A549 (cell line): Measurements from ENCODE around the gene PCSK7. TPM values are rescaled to one million over a fixed set of nuclear protein-coding genes. Genes with fewer than 3 reads are reported as not detected.

Experiments
- ATAC-seq, 2 experiments: fragments of 200-7000 bp in 1 of 2; fragments of >200 bp in 1 of 2; cut with Nextera tagmentation in 1 of 2; cut with Tn5 transposase in 1 of 2; 3 replicates each; pipeline versions ENCODE4 v1.8.0 to v1.9.1; 2018 to 2020; ENCODE audit warnings: mild to moderate bottlenecking in 1 of 2, moderate library complexity in 1 of 2
- CTCF ChIA-PET: fragments of 300-600 bp; sonication (Branson Sonifier 250); formaldehyde crosslinking; extraction: SDS; loops from one replicate; lab custom pipeline; 2021; ENCODE audit warnings: antibody characterized with exemption, inconsistent platforms; lab: Yijun Ruan, JAX
- POLR2A ChIA-PET: fragments of 350-600 bp; formaldehyde crosslinking; extraction: SDS; loops from one replicate; lab custom pipeline; 2021; ENCODE audit warnings: antibody characterized with exemption, inconsistent platforms; lab: Yijun Ruan, JAX
- DNase-seq, 2 experiments: peaks; one replicate each; pipeline versions ENCODE4 v3.0.0 to v3.0.0-alpha.2; 2011 to 2016; ENCODE audit warnings: low read depth in 1 of 2, low spot score in 1 of 2
- FAIRE-seq: peaks from 2 replicates; lab custom pipeline; 2011; peaks lifted over from hg19 to GRCh38; lab: Jason Lieb, UNC
- H3K27ac ChIP-seq, 2 experiments: fragments of >200 bp; sonication (Bioruptor Twin); formaldehyde crosslinking; 3 replicates each; pipeline ENCODE4 v1.5.1; 2016 to 2017
- H3K4me1 ChIP-seq: fragments of >200 bp; sonication (Bioruptor Twin); formaldehyde crosslinking; 3 replicates; pipeline ENCODE4 v1.6.1; 2016
- H3K4me2 ChIP-seq: fragments of >200 bp; sonication (Bioruptor Twin); formaldehyde crosslinking; 3 replicates; pipeline ENCODE4 v1.6.1; 2016
- H3K4me3 ChIP-seq: fragments of >200 bp; sonication (Bioruptor Twin); formaldehyde crosslinking; 3 replicates; pipeline ENCODE4 v1.5.1; 2016
- H3K9me3 ChIP-seq: fragments of >200 bp; sonication (Bioruptor Twin); formaldehyde crosslinking; 3 replicates; pipeline ENCODE4 v1.6.1; 2016
- ATOH8 ChIP-seq: fragments of 250-450 bp; sonication (Bioruptor Pico); IDR thresholded peaks from 2 replicates; pipeline ENCODE4 v1.5.0; 2020; ENCODE audit warnings: low read depth, mild to moderate bottlenecking, moderate library complexity
- BHLHE40 ChIP-seq: IDR thresholded peaks from 2 replicates; pipeline ENCODE4 v1.6.1; 2012; ENCODE audit warnings: low read depth, low read length, inconsistent platforms
- CBX8 ChIP-seq: fragments of 200-600 bp; sonication (generic); IDR thresholded peaks from 2 replicates; pipeline ENCODE4 v1.6.1; 2016
- CTCF ChIP-seq: fragments of >200 bp; sonication (Bioruptor Twin); formaldehyde crosslinking; IDR thresholded peaks from 3 replicates; pipeline ENCODE4 v1.5.1; 2016
- EHF ChIP-seq: fragments of 250-450 bp; sonication (Bioruptor Pico); IDR thresholded peaks from 2 replicates; pipeline ENCODE4 v1.5.0; 2020; ENCODE audit warnings: mild to moderate bottlenecking
- EHMT2 ChIP-seq: fragments of 200-600 bp; sonication (generic); IDR thresholded peaks from 2 replicates; pipeline ENCODE4 v1.6.1; 2016; ENCODE audit warnings: antibody characterized with exemption, low read depth, mild to moderate bottlenecking, moderate library complexity
- EP300 ChIP-seq, 2 experiments: fragments of >200 bp; sonication (Bioruptor Twin); formaldehyde crosslinking; IDR thresholded peaks; 2 replicates in 1 of 2; 3 replicates in 1 of 2; pipeline ENCODE4 v1.6.1; 2016 to 2017
- FOSB ChIP-seq: fragments of 250-450 bp; sonication (Bioruptor Pico); IDR thresholded peaks from 2 replicates; pipeline ENCODE4 v1.5.0; 2020; ENCODE audit warnings: mild to moderate bottlenecking, moderate library complexity
- GATA3 ChIP-seq: IDR thresholded peaks from 2 replicates; pipeline ENCODE4 v1.6.1; 2012; ENCODE audit warnings: borderline replicate concordance
- HDAC2 ChIP-seq: fragments of 200-600 bp; sonication (generic); IDR thresholded peaks from 2 replicates; pipeline ENCODE4 v1.6.1; 2016
- HES2 ChIP-seq: fragments of >200 bp; sonication (Bioruptor Twin); formaldehyde crosslinking; IDR thresholded peaks from 2 replicates; pipeline ENCODE4 v1.6.1; 2016
- HEYL ChIP-seq: fragments of 250-450 bp; sonication (Bioruptor Pico); IDR thresholded peaks from 2 replicates; pipeline ENCODE4 v1.8.0; 2021; ENCODE audit warnings: mild to moderate bottlenecking, moderate library complexity
- HOXB5 ChIP-seq: fragments of 250-450 bp; sonication (Bioruptor Pico); IDR thresholded peaks from 2 replicates; pipeline ENCODE4 v1.5.0; 2020; ENCODE audit warnings: mild to moderate bottlenecking, moderate library complexity
- JUN ChIP-seq, 2 experiments: fragments of >200 bp; sonication (Bioruptor Twin); formaldehyde crosslinking; IDR thresholded peaks; 2 replicates in 1 of 2; 3 replicates in 1 of 2; pipeline ENCODE4 v1.6.1; 2016 to 2017
- JUNB ChIP-seq: fragments of >200 bp; sonication (Bioruptor Twin); formaldehyde crosslinking; IDR thresholded peaks from 2 replicates; pipeline ENCODE4 v1.6.1; 2016
- KDM5A ChIP-seq: fragments of 200-600 bp; sonication (generic); IDR thresholded peaks from 2 replicates; pipeline ENCODE4 v1.6.1; 2016; ENCODE audit warnings: antibody characterized with exemption, mild to moderate bottlenecking
- MAFK ChIP-seq: fragments of 450-650 bp; IDR thresholded peaks from 2 replicates; pipeline ENCODE4 v1.6.1; 2014; ENCODE audit not compliant: partially characterized antibody
- MAX ChIP-seq: IDR thresholded peaks from 2 replicates; pipeline ENCODE4 v1.6.1; 2012
- MYC ChIP-seq: IDR thresholded peaks from 2 replicates; pipeline ENCODE4 v1.6.1; 2012; ENCODE audit warnings: mild to moderate bottlenecking, inconsistent platforms, low read length, improper control_type of control experiment, borderline replicate concordance
- NPAS2 ChIP-seq: fragments of 250-450 bp; sonication (Bioruptor Pico); IDR thresholded peaks from 2 replicates; pipeline ENCODE4 v1.8.0; 2022; ENCODE audit warnings: mild to moderate bottlenecking, moderate library complexity, borderline replicate concordance
- NR3C1 ChIP-seq: fragments of >200 bp; sonication (Bioruptor Twin); formaldehyde crosslinking; IDR thresholded peaks from 3 replicates; pipeline ENCODE4 v1.6.1; 2017
- PHF8 ChIP-seq: fragments of 200-600 bp; sonication (generic); IDR thresholded peaks from 2 replicates; pipeline ENCODE4 v1.6.1; 2016; ENCODE audit warnings: low read depth, mild to moderate bottlenecking, antibody characterized with exemption, moderate library complexity, borderline replicate concordance
- RARB ChIP-seq: fragments of 250-450 bp; sonication (Bioruptor Pico); IDR thresholded peaks from 2 replicates; pipeline ENCODE4 v1.8.0; 2021; ENCODE audit warnings: mild to moderate bottlenecking, moderate library complexity
- REST ChIP-seq: fragments of 200-600 bp; sonication (generic); IDR thresholded peaks from 2 replicates; pipeline ENCODE4 v1.6.1; 2016; ENCODE audit warnings: antibody characterized with exemption, mild to moderate bottlenecking, moderate library complexity
- RFX5 ChIP-seq: fragments of 450-650 bp; IDR thresholded peaks from 2 replicates; pipeline ENCODE4 v1.7.1; 2014; ENCODE audit warnings: antibody characterized with exemption, mild to moderate bottlenecking, moderate library complexity
- SREBF2 ChIP-seq: fragments of 450-650 bp; IDR thresholded peaks from 2 replicates; pipeline ENCODE4 v1.6.1; 2014; ENCODE audit warnings: mild to moderate bottlenecking, moderate library complexity
- TFCP2L1 ChIP-seq: fragments of 250-450 bp; sonication (Bioruptor Pico); IDR thresholded peaks from 2 replicates; pipeline ENCODE4 v1.5.0; 2021; ENCODE audit warnings: mild to moderate bottlenecking
- TP53 ChIP-seq: fragments of 250-450 bp; sonication (Bioruptor Pico); IDR thresholded peaks from 2 replicates; pipeline ENCODE4 v1.5.0; 2021; ENCODE audit warnings: mild to moderate bottlenecking, moderate library complexity
- USF2 ChIP-seq: fragments of 450-650 bp; IDR thresholded peaks from 2 replicates; pipeline ENCODE4 v1.6.1; 2014; ENCODE audit warnings: antibody characterized with exemption
- ZC3H11A ChIP-seq: fragments of 450-650 bp; IDR thresholded peaks from 2 replicates; pipeline ENCODE4 v1.6.1; 2014; ENCODE audit warnings: antibody characterized with exemption, mild to moderate bottlenecking
- ZFP36 ChIP-seq: fragments of 450-650 bp; IDR thresholded peaks from 2 replicates; pipeline ENCODE4 v1.6.1; 2014; ENCODE audit warnings: borderline replicate concordance; ENCODE audit not compliant: partially characterized antibody
- ZNF302 ChIP-seq: fragments of 250-450 bp; sonication (Bioruptor Pico); IDR thresholded peaks from 2 replicates; pipeline ENCODE4 v1.9.0; 2021; ENCODE audit warnings: inconsistent platforms, mild to moderate bottlenecking, moderate library complexity
- WGBS: methylation state at CpG from one replicate; pipeline ENCODE4 v1.1.6; 2017; ENCODE audit errors: missing lambda C conversion rate; 5-methylcytosine and 5-hydroxymethylcytosine counted together
- polyA plus RNA-seq, 4 experiments: library from polyadenylated mRNA; depleted of rRNA in 3 of 4; stranded (reverse); fragments of >200 nt; fragmentation: RNase III in 1 of 4; extraction: RNeasy Plus Mini Kit Qiagen cat#74134 plus additional on column Dnase treatment in 1 of 4; gene quantifications; 2 replicates in 3 of 4; 3 replicates in 1 of 4; pipeline ENCODE4 v1.2.3, GENCODE V29; 2011 to 2017

Gene PCSK7
- polyA plus RNA-seq, 2 of the 4 experiments (the other 2 are of a cell fraction): 9.8 to 17.8 TPM

GRCh38 chr11:117255966-117256365 is 24.1 kb upstream of the PCSK7 start:
- ChIA-PET CTCF (no interaction called here), POLR2A (no interaction called here)
- no peak overlapping the region for H3K27ac ChIP-seq
- no peak overlapping the region for H3K4me2 ChIP-seq
- FAIRE-seq: no peak
- TF ChIP-seq TP53 (CRISPR knock-in tag) (no peak), USF2 (no peak), CTCF (no peak), MAFK (no peak), HES2 (no peak), KDM5A (no peak), RARB (CRISPR knock-in tag) (no peak), FOSB (CRISPR knock-in tag) (no peak), CBX8 (no peak), ATOH8 (CRISPR knock-in tag) (no peak), EHF (no peak), JUNB (no peak), ZC3H11A (no peak), JUN (IDR thresholded peaks at IDR 0.05) (no peak), HDAC2 (no peak), PHF8 (no peak), GATA3 (no peak), NR3C1 (no peak), HOXB5 (CRISPR knock-in tag) (no peak), TFCP2L1 (no peak)
- DNase-seq: no peak
- no peak overlapping the region for H3K4me3 ChIP-seq
- H3K4me1 ChIP-seq: no peaks in the 10 kb centered on the region
- no peaks in the 10 kb centered on the region for H3K9me3 ChIP-seq
- no peak for ATAC-seq
- WGBS: 68% methylated on average over 3 of the region's 3 CpGs

GRCh38 chr11:117251506-117251905 is 19.6 kb upstream of the PCSK7 start:
- ATAC-seq (no peak), DNase-seq (no peak), FAIRE-seq (no peak)
- H3K4me1 ChIP-seq: no peaks in the 10 kb centered on the region
- no peak overlapping the region for H3K4me3 ChIP-seq
- POLR2A ChIA-PET: no interaction called here
- H3K27ac ChIP-seq: no peak overlapping the region
- no peak overlapping the region for H3K4me2 ChIP-seq
- no peaks in the 10 kb centered on the region for H3K9me3 ChIP-seq
- CTCF ChIA-PET: no interaction called here
- WGBS: 90% methylated on average over 6 of the region's 10 CpGs
- TF ChIP-seq TP53 (CRISPR knock-in tag) (no peak), BHLHE40 (no peak), MAX (no peak), ZNF302 (CRISPR knock-in tag) (no peak), PHF8 (no peak), MYC (no peak), SREBF2 (no peak), HEYL (CRISPR knock-in tag) (no peak), RFX5 (no peak), EP300 (IDR thresholded peaks at IDR 0.05) (no peak), EHMT2 (no peak), CTCF (no peak), NPAS2 (CRISPR knock-in tag) (no peak), REST (no peak), ZFP36 (no peak)
